Testis (tissue), 3 donors: ENCODE results near the gene PLK3. TPM values are rescaled to one million over a fixed set of nuclear protein-coding genes. Genes with fewer than 3 reads are reported as not detected.
A peak's percentile ranks its signal among the peaks of the same experiment; 100 is the strongest.

Experiments
- DNase-seq: peaks from one replicate; pipeline ENCODE4 v3.0.0-alpha.2; 2019
- H3K27ac ChIP-seq, 2 donors: fragments of 200-600 bp; sonication (generic); one replicate each; pipeline ENCODE4 v1.5.1; 2019
- H3K27me3 ChIP-seq: fragments of 200-600 bp; sonication (generic); one replicate; pipeline ENCODE4 v1.5.1; 2019
- H3K36me3 ChIP-seq: fragments of 200-600 bp; sonication (generic); one replicate; pipeline ENCODE4 v1.5.1; 2017; ENCODE audit warnings: low read depth; ENCODE audit errors: missing control alignments
- H3K4me1 ChIP-seq: fragments of 200-600 bp; sonication (generic); one replicate; pipeline ENCODE4 v1.5.1; 2019
- H3K4me3 ChIP-seq, 2 donors: fragments of 200-600 bp; sonication (generic); one replicate each; pipeline ENCODE4 v1.5.1; 2017 to 2019
- H3K9me3 ChIP-seq: fragments of 200-600 bp; sonication (generic); one replicate; pipeline ENCODE4 v1.5.1; 2017
- POLR2A ChIP-seq: fragments of 450-650 bp; IDR thresholded peaks from one replicate; pipeline ENCODE4 v1.6.1; 2017; ENCODE audit warnings: antibody characterized with exemption, mild to moderate bottlenecking, moderate library complexity
- WGBS, 2 donors: methylation state at CpG; one replicate each; pipeline ENCODE4 v1.1.5; 2018; 5-methylcytosine and 5-hydroxymethylcytosine counted together
- intact Hi-C: fragments of 100-400 bp; cut with DNase I; formaldehyde crosslinking; loops from one replicate; pipeline ENCODE4 v1.15.1; 2023; ENCODE audit warnings: low total_unique reads
- polyA plus RNA-seq: library from polyadenylated mRNA; stranded (reverse); fragments of 350-450 nt; fragmentation: Illumina TruSeq; extraction: RNeasy Lipid Tissue Mini Kit (QIAGEN cat#74804); gene quantifications from one replicate; pipeline ENCODE4 v1.2.3, GENCODE V29; 2014; ENCODE audit warnings: low read depth, low replicate concordance; ENCODE audit not compliant: insufficient read depth
- small RNA-seq, 2 donors: library from RNA; depleted of rRNA; stranded (forward); fragments of <200 nt; gene quantifications; one replicate each; pipeline ENCODE3, GENCODE V24; 2016
- total RNA-seq, 2 donors: library from RNA; depleted of rRNA; stranded (reverse); fragments of >200 nt; gene quantifications; one replicate each; pipeline ENCODE4 v1.2.3, GENCODE V29; 2016
- TF ChIP-seq, protein P1 (sequence below), 3 experiments: fragments of 450-650 bp in 2 of 3; fragments of 200-600 bp in 1 of 3; sonication (generic) in 1 of 3; IDR thresholded peaks; one replicate each; pipeline ENCODE4 v1.5.1; 2016 to 2019; ENCODE audit warnings: antibody characterized with exemption in 3 of 3, mild to moderate bottlenecking in 2 of 3, moderate library complexity in 1 of 3

The PLK3 gene
- total and polyA plus RNA-seq, 3 donors from 2014 or later = 7.2 to 17.2 (median 16.4) TPM

DNA sequence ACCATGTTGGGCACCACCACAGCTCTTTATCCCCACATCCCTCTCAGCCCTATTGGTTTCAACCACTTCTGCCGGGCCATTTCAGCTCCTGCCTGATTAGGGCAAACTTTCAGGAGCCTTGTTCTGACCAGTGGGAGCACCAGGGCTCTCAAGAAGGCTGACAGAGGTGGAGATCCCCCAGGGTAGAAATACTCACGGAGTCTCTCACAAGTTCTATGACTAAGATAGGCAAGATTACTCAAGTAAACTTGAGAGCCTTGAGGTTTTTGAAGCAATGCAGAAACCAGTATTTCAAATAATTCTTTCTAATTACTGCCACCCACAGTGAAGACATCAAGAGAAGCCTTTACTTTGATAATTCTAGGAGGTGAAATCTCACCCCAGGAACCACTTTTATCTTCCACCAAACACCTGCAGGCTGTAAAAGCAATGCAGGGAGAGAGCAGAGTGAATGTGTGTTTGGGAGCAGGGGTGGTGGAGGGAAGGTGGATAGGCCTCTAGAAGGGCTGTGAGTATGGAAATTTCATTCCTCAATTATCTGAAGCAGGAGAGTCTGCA, 49.5 kb downstream of the PLK3 start:
- Histone ChIP-seq H3K4me1 (peaks cover 41% of the 10 kb centered on the region), H3K27me3 (no peaks in the 10 kb centered on the region), H3K9me3 (no peaks in the 10 kb centered on the region), H3K4me3 (no peak overlapping the region), H3K27ac (peak overlapping the region; percentile 81 to 82), H3K36me3 (no peaks in the 10 kb centered on the region)
- WGBS, 2 donors = 24 to 66% methylated on average over 2 of the region's 2 CpGs
- TF ChIP-seq, protein P1, sequence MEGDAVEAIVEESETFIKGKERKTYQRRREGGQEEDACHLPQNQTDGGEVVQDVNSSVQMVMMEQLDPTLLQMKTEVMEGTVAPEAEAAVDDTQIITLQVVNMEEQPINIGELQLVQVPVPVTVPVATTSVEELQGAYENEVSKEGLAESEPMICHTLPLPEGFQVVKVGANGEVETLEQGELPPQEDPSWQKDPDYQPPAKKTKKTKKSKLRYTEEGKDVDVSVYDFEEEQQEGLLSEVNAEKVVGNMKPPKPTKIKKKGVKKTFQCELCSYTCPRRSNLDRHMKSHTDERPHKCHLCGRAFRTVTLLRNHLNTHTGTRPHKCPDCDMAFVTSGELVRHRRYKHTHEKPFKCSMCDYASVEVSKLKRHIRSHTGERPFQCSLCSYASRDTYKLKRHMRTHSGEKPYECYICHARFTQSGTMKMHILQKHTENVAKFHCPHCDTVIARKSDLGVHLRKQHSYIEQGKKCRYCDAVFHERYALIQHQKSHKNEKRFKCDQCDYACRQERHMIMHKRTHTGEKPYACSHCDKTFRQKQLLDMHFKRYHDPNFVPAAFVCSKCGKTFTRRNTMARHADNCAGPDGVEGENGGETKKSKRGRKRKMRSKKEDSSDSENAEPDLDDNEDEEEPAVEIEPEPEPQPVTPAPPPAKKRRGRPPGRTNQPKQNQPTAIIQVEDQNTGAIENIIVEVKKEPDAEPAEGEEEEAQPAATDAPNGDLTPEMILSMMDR (IDR thresholded peaks at IDR 0.05) = no peak
- TF ChIP-seq POLR2A = no peak
- DNase-seq = no peak
- intact Hi-C loops = no loop called here

DNA sequence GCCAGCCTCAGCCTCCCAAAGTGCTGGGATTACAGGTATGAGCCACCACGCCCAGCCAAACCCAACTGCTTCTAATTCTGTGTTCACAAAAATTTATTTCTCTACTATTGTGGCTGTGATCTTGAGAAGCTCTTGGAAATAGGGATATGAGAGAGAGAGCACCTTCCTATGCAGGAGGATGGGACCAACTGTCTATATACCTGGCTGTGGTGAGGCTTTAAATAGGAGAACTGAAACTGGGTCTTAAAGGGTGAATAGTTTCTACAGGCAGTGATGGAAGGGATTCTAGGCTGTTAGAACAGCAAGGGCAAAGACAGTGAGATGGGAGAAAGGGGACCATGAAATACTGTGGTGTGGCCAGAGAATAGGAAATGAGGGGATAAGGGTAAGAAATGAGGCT, 51.1 kb downstream of the PLK3 start:
- Histone ChIP-seq H3K4me1 (peaks cover 45% of the 10 kb centered on the region), H3K36me3 (no peaks in the 10 kb centered on the region), H3K27ac (peak overlapping the region in 1 of 2 donors; percentile 82), H3K27me3 (no peaks in the 10 kb centered on the region), H3K4me3 (no peak overlapping the region), H3K9me3 (no peaks in the 10 kb centered on the region)
- no peak for TF ChIP-seq POLR2A
- TF ChIP-seq, protein P1 (IDR thresholded peaks at IDR 0.05) = no peak
- intact Hi-C loops = no loop called here
- 91% methylated on average over 1 of the region's 1 CpG for WGBS, 2 donors
- DNase-seq = no peak

DNA sequence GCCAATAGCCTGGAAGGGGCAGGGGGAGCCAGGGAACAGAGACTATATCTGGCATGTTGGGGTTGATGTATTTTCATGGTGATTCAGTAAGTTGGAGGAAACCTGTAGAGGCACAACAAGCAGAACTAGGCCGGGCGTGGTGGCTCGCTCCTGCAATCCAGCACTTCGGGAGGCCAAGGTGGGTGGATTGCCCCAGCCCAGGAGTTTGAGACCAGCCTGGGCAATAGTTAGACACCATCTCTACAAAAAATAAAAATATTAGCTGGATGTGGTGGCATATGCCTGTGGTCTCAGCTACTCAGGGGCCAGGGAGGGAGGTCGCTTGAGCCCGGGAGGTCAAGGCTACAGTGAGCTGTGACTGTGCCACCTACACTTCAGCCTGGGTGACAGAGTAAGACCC, 53.0 kb downstream of the PLK3 start:
- intact Hi-C loops = no loop called here
- TF ChIP-seq, protein P1 (IDR thresholded peaks at IDR 0.05) = no peak
- TF ChIP-seq POLR2A = no peak
- H3K27me3 ChIP-seq = no peaks in the 10 kb centered on the region
- peaks cover 38% of the 10 kb centered on the region for H3K4me1 ChIP-seq
- DNase-seq = no peak
- H3K27ac ChIP-seq = no peak overlapping the region
- no peaks in the 10 kb centered on the region for H3K9me3 ChIP-seq
- WGBS, 2 donors = 95 to 99% methylated on average over 6 of the region's 6 CpGs
- H3K4me3 ChIP-seq = no peak overlapping the region
- no peaks in the 10 kb centered on the region for H3K36me3 ChIP-seq

DNA sequence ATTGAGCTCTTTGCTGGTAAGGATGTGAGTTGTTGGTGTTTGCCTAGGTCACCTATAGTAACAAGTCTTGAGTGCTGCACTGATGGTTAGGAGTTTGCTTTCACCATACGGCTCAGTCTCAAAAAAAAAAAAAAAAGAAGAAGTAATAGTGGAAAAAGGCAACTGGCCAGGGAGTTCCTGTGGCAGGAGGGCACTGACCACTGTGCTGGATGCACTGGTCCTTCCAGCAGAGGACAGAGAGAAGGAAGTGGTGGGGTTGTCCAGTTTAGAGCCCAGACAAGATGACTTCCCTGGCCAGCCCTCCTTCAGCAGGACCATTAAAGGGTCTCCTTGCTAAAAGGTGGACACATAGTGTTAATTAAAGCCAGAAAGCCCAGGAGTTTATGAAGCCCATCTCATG, 54.8 kb downstream of the PLK3 start:
- DNase-seq = no peak
- peaks cover 21% of the 10 kb centered on the region for H3K4me1 ChIP-seq
- WGBS, 2 donors = 62 to 76% methylated on average over 1 of the region's 1 CpG
- no peaks in the 10 kb centered on the region for H3K9me3 ChIP-seq
- H3K4me3 ChIP-seq = no peak overlapping the region
- no peaks in the 10 kb centered on the region for H3K27me3 ChIP-seq
- intact Hi-C loops = no loop called here
- H3K36me3 ChIP-seq = no peaks in the 10 kb centered on the region
- no peak overlapping the region for H3K27ac ChIP-seq
- TF ChIP-seq, protein P1 (IDR thresholded peaks at IDR 0.05) = no peak
- TF ChIP-seq POLR2A = no peak

Small RNA genes within 50 kb of the gene (small RNA-seq; reads per million reads assigned to genes)
- gene AL136380.1 (0 reads per million in 2 donors), gene SNORD38A (601 to 617 reads per million in 2 donors), gene SNORD38B (0 reads per million in 2 donors), gene SNORD46 (1,815 to 3,074 reads per million in 2 donors), gene SNORD55 (0 reads per million in 2 donors)

Other genes starting within 250 kb of the PLK3 start
- 10 to 100 TPM; 15.6 to 18.9 TPM for gene TMEM53, start 125.9 kb upstream of the PLK3 start, total RNA-seq
- 40.2 TPM for gene TMEM53, start 125.9 kb upstream of the PLK3 start, polyA plus RNA-seq
- 10 to 100 TPM; 17.4 to 29.7 TPM for gene ARMH1, start 125.7 kb upstream of the PLK3 start, total RNA-seq
- 42.9 TPM for gene ARMH1, start 125.7 kb upstream of the PLK3 start, polyA plus RNA-seq
- not detected for gene RNU5D-1, start 69.2 kb upstream of the PLK3 start, total RNA-seq
- gene RNU5D-1, start 69.2 kb upstream of the PLK3 start, polyA plus RNA-seq = not detected
- gene KIF2C, start 60.5 kb upstream of the PLK3 start, total RNA-seq = 100 to 1,000 TPM in 1 of 2 donors, 10 to 100 TPM in 1; 53.5 to 130 TPM
- gene KIF2C, start 60.5 kb upstream of the PLK3 start, polyA plus RNA-seq = 167 TPM
- gene RPS8, start 24.8 kb upstream of the PLK3 start, total RNA-seq = 100 to 1,000 TPM; 431 to 935 TPM
- gene RPS8, start 24.8 kb upstream of the PLK3 start, polyA plus RNA-seq = 860 TPM
- 1 to 10 TPM; 1.1 to 1.7 TPM for gene BEST4, start 12.2 kb upstream of the PLK3 start, total RNA-seq
- 0.79 TPM for gene BEST4, start 12.2 kb upstream of the PLK3 start, polyA plus RNA-seq
- 1 to 10 TPM; 3.2 to 4.0 TPM for gene DYNLT4, start 7.0 kb downstream of the PLK3 start, total RNA-seq
- gene DYNLT4, start 7.0 kb downstream of the PLK3 start, polyA plus RNA-seq = 0.47 TPM
- gene BTBD19, start 8.1 kb downstream of the PLK3 start, total RNA-seq = 10 to 100 TPM; 10.2 to 14.1 TPM
- gene BTBD19, start 8.1 kb downstream of the PLK3 start, polyA plus RNA-seq = 5.4 TPM
- gene PTCH2, start 42.9 kb downstream of the PLK3 start, total RNA-seq = 10 to 100 TPM; 36.8 to 47.8 TPM
- 15.2 TPM for gene PTCH2, start 42.9 kb downstream of the PLK3 start, polyA plus RNA-seq
- 10 to 100 TPM; 20.1 to 26.3 TPM for gene EIF2B3, start 186.2 kb downstream of the PLK3 start, total RNA-seq
- 30.9 TPM for gene EIF2B3, start 186.2 kb downstream of the PLK3 start, polyA plus RNA-seq
- gene HECTD3, start 210.9 kb downstream of the PLK3 start, total RNA-seq = 10 to 100 TPM; 42.6 to 63.4 TPM
- 30.9 TPM for gene HECTD3, start 210.9 kb downstream of the PLK3 start, polyA plus RNA-seq
- gene UROD, start 211.9 kb downstream of the PLK3 start, total RNA-seq = 100 to 1,000 TPM; 127 to 187 TPM
- gene UROD, start 211.9 kb downstream of the PLK3 start, polyA plus RNA-seq = 111 TPM